ENCODE results near the gene KIAA1958.

KIAA1958 gene

GRCh38 chr9:112551641-112552040, 65.0 kb downstream of the KIAA1958 start:
- TF ChIP-seq CTCF (IDR thresholded peaks at IDR 0.05; ENCODE audit: insufficient read depth, low read depth, low read length, missing control alignments) = no peak
- H3K4me3 ChIP-seq (ENCODE audit: low read depth, low read length) = no peak overlapping the region
- DNase-seq (ENCODE audit: low read depth) = no peak

- no peak overlapping the region for H3K4me3 ChIP-seq (ENCODE audit: low read depth, low read length)
- no peak for TF ChIP-seq CTCF (IDR thresholded peaks at IDR 0.05; ENCODE audit: insufficient read depth, low read depth, low read length, missing control alignments)
- DNase-seq (ENCODE audit: low read depth) = no peak
Measured at GRCh38 chr9:112552229-112553056, 65.8 kb downstream of the KIAA1958 start.

GRCh38 chr9:112553256-112553826, 66.7 kb downstream of the KIAA1958 start:
- TF ChIP-seq CTCF (IDR thresholded peaks at IDR 0.05; ENCODE audit: insufficient read depth, low read depth, low read length, missing control alignments) = no peak
- no peak overlapping the region for H3K4me3 ChIP-seq (ENCODE audit: low read depth, low read length)
- no peak for DNase-seq (ENCODE audit: low read depth)

- no peak for TF ChIP-seq CTCF (IDR thresholded peaks at IDR 0.05; ENCODE audit: insufficient read depth, low read depth, low read length, missing control alignments)
- no peak for DNase-seq (ENCODE audit: low read depth)
- H3K4me3 ChIP-seq (ENCODE audit: low read depth, low read length) = no peak overlapping the region
Measured at GRCh38 chr9:112554516-112554915, 67.9 kb downstream of the KIAA1958 start.

GRCh38 chr9:112555101-112555643, 68.5 kb downstream of the KIAA1958 start:
- H3K4me3 ChIP-seq (ENCODE audit: low read depth, low read length) = no peak overlapping the region
- no peak for TF ChIP-seq CTCF (IDR thresholded peaks at IDR 0.05; ENCODE audit: insufficient read depth, low read depth, low read length, missing control alignments)
- DNase-seq (ENCODE audit: low read depth) = no peak

- peak; percentile 45 for DNase-seq (ENCODE audit: low read depth)
- no peak overlapping the region for H3K4me3 ChIP-seq (ENCODE audit: low read depth, low read length)
- no peak for TF ChIP-seq CTCF (IDR thresholded peaks at IDR 0.05; ENCODE audit: insufficient read depth, low read depth, low read length, missing control alignments)
Measured at GRCh38 chr9:112555844-112556482, 69.3 kb downstream of the KIAA1958 start.

All from GM12865 (cell line).